ENCODE measurements around the gene DUSP19.

Gene DUSP19

DNA sequence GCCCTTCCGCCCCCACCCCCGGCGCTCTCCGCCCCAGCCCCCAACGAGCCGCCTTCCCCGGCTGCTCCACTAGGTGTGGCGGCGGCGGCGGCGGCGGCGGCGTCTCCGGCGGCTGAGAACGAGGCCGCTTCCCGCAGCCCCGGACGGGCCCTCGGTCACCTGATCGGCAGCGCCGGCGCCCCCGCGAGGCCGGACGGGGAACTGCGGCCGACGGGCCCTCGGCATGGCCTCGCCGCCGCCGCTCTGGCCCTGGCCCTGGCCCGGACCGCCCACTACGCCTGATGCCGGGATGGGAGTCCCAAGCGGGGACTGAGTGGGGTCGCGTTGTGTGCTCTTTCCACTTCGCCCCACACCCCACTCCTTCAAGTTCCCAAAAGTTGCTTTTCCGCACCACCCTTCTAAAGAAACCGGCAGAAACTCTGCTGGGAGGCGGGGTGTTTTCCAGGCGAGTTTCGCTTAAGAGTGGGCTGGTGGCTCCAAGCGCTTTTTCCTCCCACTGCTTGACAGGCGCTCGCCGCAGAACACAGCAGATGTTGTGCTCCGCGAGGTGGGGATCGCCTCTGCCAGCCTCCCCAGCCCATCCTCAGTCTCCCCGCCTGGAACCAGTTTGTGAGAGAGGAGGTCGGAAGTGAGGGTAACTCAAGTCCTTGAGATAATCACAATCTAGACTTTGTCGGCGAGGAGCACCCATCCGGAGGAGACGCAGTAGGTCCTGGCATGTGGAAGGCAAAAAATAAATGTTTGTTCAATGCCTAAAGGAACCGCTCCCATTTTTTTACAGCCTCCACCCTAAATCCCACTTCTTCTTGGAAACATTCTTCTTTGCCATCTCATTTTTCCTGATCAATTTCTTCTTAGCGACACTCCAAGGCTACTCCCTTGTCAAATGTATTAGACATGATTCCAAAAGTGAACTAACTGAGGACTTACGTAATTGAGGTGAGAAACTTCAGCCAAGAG is 39.9 kb upstream of the DUSP19 start, which contains the start of gene NCKAP1:
TSS of gene NCKAP1 (minus strand) at position 117 of the 960 bp plus-strand sequence. CDS start 358 bp downstream, outside the sequence.
- peak; percentile 39; the same call in 1 of the 2 replicates for TF ChIP-seq POLR2AphosphoS5 (IDR thresholded peaks at IDR 0.05; ENCODE audit: low read depth, low read length)
- TF ChIP-seq TAF1 (IDR thresholded peaks at IDR 0.05; ENCODE audit: borderline replicate concordance, insufficient read depth, low read length) = peak; percentile 68; the same call in 1 of the 2 replicates
- TF ChIP-seq REST (IDR thresholded peaks at IDR 0.05; ENCODE audit: insufficient read depth in 1 of 2, low read depth in 2 of 2, low read length in 2 of 2) = 0 out of 4 replicates have a peak, but pooled peaks of 1 of the 2 experiments have one; percentile 8
- TF ChIP-seq FOXP2 (optimal IDR thresholded peaks at IDR 0.05; ENCODE audit: borderline replicate concordance, extremely low read depth, extremely low read length, insufficient read depth) = peak; percentile 78
- no peak for TF ChIP-seq SIN3A (IDR thresholded peaks at IDR 0.05; ENCODE audit: borderline replicate concordance, insufficient read depth, low read length)

- no peak for TF ChIP-seq POLR2AphosphoS5 (IDR thresholded peaks at IDR 0.05; ENCODE audit: low read depth, low read length)
- TF ChIP-seq FOXP2 (optimal IDR thresholded peaks at IDR 0.05; ENCODE audit: borderline replicate concordance, extremely low read depth, extremely low read length, insufficient read depth) = no peak
- TF ChIP-seq TAF1 (IDR thresholded peaks at IDR 0.05; ENCODE audit: borderline replicate concordance, insufficient read depth, low read length) = no peak
- TF ChIP-seq SIN3A (IDR thresholded peaks at IDR 0.05; ENCODE audit: borderline replicate concordance, insufficient read depth, low read length) = no peak
- TF ChIP-seq REST (IDR thresholded peaks at IDR 0.05; ENCODE audit: insufficient read depth in 1 of 2, low read depth in 2 of 2, low read length in 2 of 2) = no peak
Measured at GRCh38 chr2:183040604-183041003, 37.9 kb upstream of the DUSP19 start.

GRCh38 chr2:183049420-183049819 is 29.1 kb upstream of the DUSP19 start:
- TF ChIP-seq FOXP2 (optimal IDR thresholded peaks at IDR 0.05; ENCODE audit: borderline replicate concordance, extremely low read depth, extremely low read length, insufficient read depth) = no peak
- no peak for TF ChIP-seq REST (IDR thresholded peaks at IDR 0.05; ENCODE audit: insufficient read depth in 1 of 2, low read depth in 2 of 2, low read length in 2 of 2)
- no peak for TF ChIP-seq SIN3A (IDR thresholded peaks at IDR 0.05; ENCODE audit: borderline replicate concordance, insufficient read depth, low read length)
- no peak for TF ChIP-seq TAF1 (IDR thresholded peaks at IDR 0.05; ENCODE audit: borderline replicate concordance, insufficient read depth, low read length)
- TF ChIP-seq POLR2AphosphoS5 (IDR thresholded peaks at IDR 0.05; ENCODE audit: low read depth, low read length) = no peak

DNA sequence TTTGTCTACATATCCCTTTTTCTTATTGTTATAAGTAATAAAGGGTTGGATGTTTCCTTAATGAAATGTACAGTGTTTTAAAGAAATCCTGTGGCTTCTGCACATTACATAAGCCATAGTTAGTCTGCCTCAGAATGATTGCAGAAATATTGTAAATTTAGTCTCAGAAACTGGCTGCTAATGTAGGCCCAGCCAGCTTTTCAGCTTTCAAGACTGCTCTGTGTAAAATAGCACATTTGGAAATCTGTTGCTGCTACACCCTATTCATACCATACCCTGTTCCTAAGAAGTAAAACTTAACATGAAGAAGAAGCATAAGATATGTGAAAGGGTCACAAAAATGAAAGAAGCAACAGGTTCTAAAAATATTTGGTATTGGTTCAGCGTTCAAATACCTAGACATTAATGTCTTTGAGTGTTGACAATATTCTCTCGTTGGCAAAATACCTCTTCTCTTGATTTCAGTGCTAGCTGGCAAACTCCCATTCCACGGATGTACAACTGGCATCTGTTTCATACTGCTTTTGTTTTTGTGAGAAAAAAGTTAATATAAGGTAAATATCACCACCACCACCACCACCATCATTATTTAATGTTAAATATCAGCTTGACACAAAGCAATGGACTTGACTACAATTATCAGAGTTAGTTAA is 21.1 kb upstream of the DUSP19 start:
- no peak for TF ChIP-seq POLR2AphosphoS5 (IDR thresholded peaks at IDR 0.05; ENCODE audit: low read depth, low read length)
- TF ChIP-seq REST (IDR thresholded peaks at IDR 0.05; ENCODE audit: insufficient read depth in 1 of 2, low read depth in 2 of 2, low read length in 2 of 2) = no peak
- TF ChIP-seq FOXP2 (optimal IDR thresholded peaks at IDR 0.05; ENCODE audit: borderline replicate concordance, extremely low read depth, extremely low read length, insufficient read depth) = no peak
- no peak for TF ChIP-seq TAF1 (IDR thresholded peaks at IDR 0.05; ENCODE audit: borderline replicate concordance, insufficient read depth, low read length)
- no peak for TF ChIP-seq SIN3A (IDR thresholded peaks at IDR 0.05; ENCODE audit: borderline replicate concordance, insufficient read depth, low read length)
